Glomerular visceral epithelial cell (primary cell): ENCODE results near the gene FHL2.

ENCODE experiments used
- DNase-seq: peaks from one replicate; pipeline ENCODE4 v3.0.0-alpha.2; 2016; ENCODE audit errors: extremely low spot score

FHL2 gene

GRCh38 chr2:105422801-105423200 is 23.9 kb upstream of the FHL2 start:
- no peak for DNase-seq

DNA sequence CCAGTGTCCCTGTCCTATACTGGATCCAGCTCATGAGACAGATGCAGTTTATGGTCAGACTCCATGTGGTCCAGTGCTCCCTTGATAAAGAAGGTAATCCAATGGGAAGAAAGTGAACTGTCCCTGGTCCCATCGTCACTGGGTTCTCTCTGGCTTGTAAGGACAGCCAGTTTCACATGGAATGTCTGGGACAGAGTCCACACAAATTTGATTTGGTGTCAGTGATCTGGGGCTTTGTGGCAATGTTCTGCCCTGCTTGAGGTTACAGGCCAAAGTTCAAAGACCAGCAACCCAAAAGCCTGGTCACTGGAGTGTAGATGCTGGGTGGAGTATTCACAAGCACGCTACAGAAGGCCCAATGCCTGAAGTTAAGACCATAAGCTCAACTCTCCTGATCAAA is 22.2 kb upstream of the FHL2 start:
- no peak for DNase-seq

GRCh38 chr2:105418522-105418921 is 19.7 kb upstream of the FHL2 start:
- DNase-seq, result no peak

DNA sequence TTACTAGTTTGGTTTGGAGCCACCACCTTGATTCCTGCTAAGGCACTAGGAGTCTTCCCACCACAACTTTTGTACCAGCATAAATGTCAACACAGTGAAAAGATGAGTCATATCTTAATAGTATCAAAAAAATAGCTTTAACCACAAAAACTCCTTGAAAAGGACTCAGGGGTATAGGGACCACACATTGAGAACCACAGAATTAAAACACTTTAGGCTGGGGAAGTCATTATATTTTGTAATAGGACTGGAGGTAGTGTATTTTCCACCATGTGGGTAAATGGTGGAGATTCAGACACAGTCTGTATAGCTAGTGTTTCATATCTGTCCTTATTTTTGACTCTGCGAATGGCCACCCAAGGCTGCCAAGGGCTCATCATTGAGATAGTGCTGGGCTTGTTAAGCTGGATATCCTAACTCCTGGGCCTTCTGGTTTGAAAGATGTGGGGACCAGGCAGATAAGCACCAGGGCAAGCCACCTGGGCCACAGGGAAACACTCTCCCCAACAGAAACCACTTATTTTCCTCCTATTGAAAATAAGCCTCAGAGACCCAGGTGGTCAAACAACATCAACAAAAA is 19.1 kb upstream of the FHL2 start:
- peak; percentile 73 for DNase-seq

- DNase-seq, result no peak
Measured at GRCh38 chr2:105416156-105416555, 17.3 kb upstream of the FHL2 start.

- no peak for DNase-seq
Measured at GRCh38 chr2:105415007-105415406, 16.2 kb upstream of the FHL2 start.

DNA sequence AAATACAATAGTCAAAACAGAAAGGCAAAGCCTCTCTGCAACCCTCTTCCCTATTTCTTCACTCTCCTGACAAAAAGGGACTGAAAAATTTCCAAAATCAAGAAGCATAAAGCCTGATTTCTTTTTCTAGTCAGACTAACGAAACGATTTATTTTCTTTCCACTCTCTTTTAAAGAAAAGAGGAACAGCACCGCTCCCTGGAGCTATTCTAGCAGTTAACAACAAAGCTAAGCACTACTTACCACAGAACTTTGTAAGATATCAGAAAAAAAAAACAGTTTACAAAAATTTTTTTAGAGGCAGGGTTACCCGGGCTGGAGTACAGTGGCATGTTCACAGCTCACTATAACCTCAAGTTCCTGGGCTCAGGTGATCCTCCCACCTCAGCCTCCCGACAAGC is 14.4 kb upstream of the FHL2 start:
- no peak for DNase-seq

- DNase-seq, result no peak
Measured at GRCh38 chr2:105412584-105412983, 13.7 kb upstream of the FHL2 start.

DNA sequence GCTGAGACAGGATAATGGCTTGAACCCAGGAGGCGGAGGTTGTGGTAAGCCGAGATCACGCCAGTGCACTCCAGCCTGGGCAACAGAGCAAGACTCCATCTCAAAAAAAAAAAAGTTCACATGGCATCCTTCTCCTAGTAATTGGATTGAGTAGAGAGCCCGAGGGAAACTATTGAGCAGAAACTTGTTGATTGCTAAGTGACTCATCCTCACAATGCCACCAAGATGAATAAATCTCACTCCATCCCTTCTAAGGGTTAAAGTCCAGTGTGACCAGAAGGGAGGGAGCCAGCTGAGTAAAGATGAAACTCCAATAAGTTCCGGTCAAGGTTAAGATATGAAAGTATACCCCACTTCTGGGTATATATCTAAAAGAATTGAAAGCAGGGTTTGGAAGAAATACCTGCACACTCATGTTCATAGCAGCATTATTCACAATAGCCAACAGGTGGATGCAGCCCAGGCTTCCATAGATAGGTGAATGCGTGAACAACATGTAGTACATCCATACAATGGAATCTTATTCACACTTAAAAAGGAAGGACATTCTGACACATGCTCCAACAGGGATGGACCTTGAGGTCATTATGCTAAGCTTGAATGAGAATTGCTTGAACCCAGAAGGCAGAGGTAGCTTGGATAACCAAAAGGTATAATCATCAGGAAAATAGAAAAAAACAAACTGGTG is 13.0 kb upstream of the FHL2 start:
- peak; percentile 73 for DNase-seq

GRCh38 chr2:105410554-105410953 is 11.7 kb upstream of the FHL2 start:
- peak; percentile 76 for DNase-seq

- DNase-seq, result peak; percentile 97
Measured at GRCh38 chr2:105409717-105410116, 10.9 kb upstream of the FHL2 start.

GRCh38 chr2:105407946-105408743 is 9.3 kb upstream of the FHL2 start:
- DNase-seq, result no peak

DNA sequence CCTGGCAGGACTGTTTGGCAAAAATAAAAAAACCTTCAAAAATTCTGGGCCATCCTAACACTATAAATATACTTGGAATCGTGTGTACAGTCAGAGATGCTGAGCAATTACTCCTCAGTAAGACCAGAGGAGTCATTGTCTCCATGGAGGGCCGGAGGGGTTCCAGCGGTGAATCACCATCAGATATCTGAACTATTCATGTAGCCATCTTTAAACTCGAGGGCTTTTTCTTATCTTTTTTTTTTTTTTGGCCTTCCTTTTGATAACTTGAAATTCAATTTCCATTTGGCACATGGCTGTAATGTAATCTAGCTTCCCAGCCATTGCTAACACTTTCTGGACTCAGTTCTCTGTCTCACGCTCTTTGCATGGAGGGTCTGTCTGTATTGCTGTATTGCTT is 7.4 kb upstream of the FHL2 start:
- DNase-seq, result no peak

- DNase-seq, result peak; percentile 85
Measured at GRCh38 chr2:105405291-105405690, 6.4 kb upstream of the FHL2 start.

- no peak for DNase-seq
Measured at GRCh38 chr2:105404736-105405135, 5.9 kb upstream of the FHL2 start.

- peak; percentile 99 for DNase-seq
Measured at GRCh38 chr2:105403783-105404698, 5.2 kb upstream of the FHL2 start.

DNA sequence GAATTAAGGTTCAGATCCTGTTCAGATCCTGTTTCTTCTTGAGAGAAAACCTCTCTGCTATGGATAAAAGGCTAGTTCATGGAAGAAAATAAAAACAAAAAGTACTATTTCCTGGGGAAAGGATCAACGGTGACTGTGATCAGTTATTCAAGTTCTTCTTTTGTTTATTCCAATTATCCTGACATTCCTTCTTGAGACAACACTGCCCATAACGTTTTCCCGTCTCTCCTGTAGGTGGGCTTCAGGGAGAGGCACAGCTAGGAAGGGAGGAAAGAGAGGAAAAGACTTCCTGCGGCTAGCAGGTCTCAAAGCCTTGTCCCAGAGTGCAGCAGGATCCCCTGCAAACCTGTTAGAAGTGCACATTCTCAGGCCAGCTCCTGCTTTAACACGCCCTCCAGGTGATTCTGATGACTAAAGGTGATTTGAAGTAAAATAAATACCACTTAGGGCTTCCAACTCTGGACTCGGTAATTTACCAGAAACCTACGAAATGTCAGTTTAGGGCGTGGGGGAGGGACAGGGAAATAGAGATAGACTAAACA is 4.5 kb upstream of the FHL2 start:
- DNase-seq, result no peak

DNA sequence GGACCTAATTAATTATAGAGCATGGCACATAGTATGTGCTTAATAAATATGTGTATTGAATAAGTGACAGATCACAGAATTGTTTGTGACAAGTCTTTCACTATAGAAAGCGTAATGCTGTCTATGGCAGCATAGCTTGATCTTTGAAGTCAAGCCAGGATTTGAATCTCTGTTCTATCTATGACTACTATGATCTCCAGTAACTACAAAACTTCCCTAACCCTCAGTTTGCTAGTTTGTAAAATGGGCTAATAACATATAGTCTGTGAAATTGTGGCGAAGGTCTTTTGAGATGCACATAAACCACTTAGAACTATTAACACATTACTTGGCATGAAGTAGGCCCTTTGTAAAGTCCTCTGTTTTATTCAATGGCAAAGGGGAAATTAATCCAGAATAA is 4.0 kb upstream of the FHL2 start:
- DNase-seq, result no peak

GRCh38 chr2:105401867-105402266 is 3.0 kb upstream of the FHL2 start:
- no peak for DNase-seq

- no peak for DNase-seq
Measured at GRCh38 chr2:105400138-105400540, 1.3 kb upstream of the FHL2 start.

DNA sequence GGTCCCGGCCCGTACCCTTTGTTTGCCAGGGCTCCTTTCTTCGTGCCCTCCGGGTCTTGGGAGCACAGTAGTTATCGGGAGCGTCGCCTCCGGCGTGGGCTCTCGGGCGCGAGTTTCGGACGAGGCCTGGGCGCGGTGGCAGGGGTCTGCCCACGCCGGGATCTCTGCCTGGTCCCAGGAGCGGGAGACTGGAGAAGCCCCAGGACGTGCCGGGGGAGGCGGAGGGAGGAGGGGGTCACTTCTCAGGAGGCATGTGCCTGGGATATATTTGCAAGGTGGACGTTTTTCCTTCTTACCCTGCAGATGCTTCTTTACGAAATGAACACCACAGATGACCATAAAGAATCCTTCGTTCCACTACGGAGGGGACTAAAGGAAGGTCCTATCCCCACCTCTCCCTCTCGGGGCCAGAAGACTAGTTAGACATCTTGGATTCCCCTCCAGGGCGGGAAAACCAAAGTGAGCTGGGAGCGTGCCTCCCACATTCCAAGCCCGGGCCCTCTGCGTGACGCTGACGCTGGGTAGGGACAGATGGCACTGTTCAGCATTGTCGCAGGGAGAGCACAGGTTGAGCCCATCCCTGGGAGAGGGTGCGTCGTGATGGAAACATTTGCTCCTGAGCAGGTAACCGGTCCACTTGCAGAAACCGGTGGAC is 483 bp upstream of the FHL2 start:
- no peak for DNase-seq
